NB4 (cell line): ENCODE data around the gene NR2F2.

Experiments
- CTCF ChIP-seq: IDR thresholded peaks from one replicate; pipeline ENCODE4 v1.5.1; 2012; ENCODE audit warnings: low read depth, low read length
- POLR2A ChIP-seq: IDR thresholded peaks from 2 replicates; pipeline ENCODE4 v1.6.1; 2011; ENCODE audit warnings: mild to moderate bottlenecking; ENCODE audit not compliant: insufficient read length; ENCODE audit errors: extremely low read depth

- no peak for TF ChIP-seq CTCF
- TF ChIP-seq POLR2A: no peak
Measured at GRCh38 chr15:96361309-96362010, 31.0 kb downstream of the NR2F2 start.
